ENCODE data around the gene ARHGAP25.

ARHGAP25 gene

GRCh38 chr2:68737711-68738110, 3.1 kb downstream of the ARHGAP25 start:
- TF ChIP-seq, protein P1, sequence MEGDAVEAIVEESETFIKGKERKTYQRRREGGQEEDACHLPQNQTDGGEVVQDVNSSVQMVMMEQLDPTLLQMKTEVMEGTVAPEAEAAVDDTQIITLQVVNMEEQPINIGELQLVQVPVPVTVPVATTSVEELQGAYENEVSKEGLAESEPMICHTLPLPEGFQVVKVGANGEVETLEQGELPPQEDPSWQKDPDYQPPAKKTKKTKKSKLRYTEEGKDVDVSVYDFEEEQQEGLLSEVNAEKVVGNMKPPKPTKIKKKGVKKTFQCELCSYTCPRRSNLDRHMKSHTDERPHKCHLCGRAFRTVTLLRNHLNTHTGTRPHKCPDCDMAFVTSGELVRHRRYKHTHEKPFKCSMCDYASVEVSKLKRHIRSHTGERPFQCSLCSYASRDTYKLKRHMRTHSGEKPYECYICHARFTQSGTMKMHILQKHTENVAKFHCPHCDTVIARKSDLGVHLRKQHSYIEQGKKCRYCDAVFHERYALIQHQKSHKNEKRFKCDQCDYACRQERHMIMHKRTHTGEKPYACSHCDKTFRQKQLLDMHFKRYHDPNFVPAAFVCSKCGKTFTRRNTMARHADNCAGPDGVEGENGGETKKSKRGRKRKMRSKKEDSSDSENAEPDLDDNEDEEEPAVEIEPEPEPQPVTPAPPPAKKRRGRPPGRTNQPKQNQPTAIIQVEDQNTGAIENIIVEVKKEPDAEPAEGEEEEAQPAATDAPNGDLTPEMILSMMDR (IDR thresholded peaks at IDR 0.05; ENCODE audit: insufficient read depth, low read length, poor library complexity, severe bottlenecking) = no peak
- TF ChIP-seq EZH2phosphoT487 (conservative IDR thresholded peaks at IDR 0.05; ENCODE audit: low read length) = no peak
- no peaks in the 10 kb centered on the region for H4K20me1 ChIP-seq (ENCODE audit: low read depth, low read length)
- no peaks in the 10 kb centered on the region for H3K27me3 ChIP-seq (ENCODE audit: low read length)
- H3K9me2 ChIP-seq (replicated peaks; ENCODE audit: insufficient read depth, low read length) = no peaks in the 10 kb centered on the region
- H3K27ac ChIP-seq (ENCODE audit: low read depth, low read length) = peak overlapping the region; percentile 90
- peaks cover 26% of the 10 kb centered on the region for H3F3A ChIP-seq (ENCODE audit: insufficient read depth)
- H3K79me2 ChIP-seq (ENCODE audit: insufficient read depth, low read length) = peaks cover 75% of the 10 kb centered on the region
- H3K36me3 ChIP-seq (ENCODE audit: low read length) = no peaks in the 10 kb centered on the region
- peak overlapping the region; percentile 72 for H3K9ac ChIP-seq (ENCODE audit: low read length)
- H2AFZ ChIP-seq (ENCODE audit: low read depth, low read length, severe bottlenecking) = no peak overlapping the region
- peak overlapping the region; percentile 70 for H3K4me3 ChIP-seq (ENCODE audit: insufficient read depth, low read length, poor library complexity, severe bottlenecking)
- no peaks in the 10 kb centered on the region for H3K9me3 ChIP-seq (ENCODE audit: insufficient read depth, low read length)
- peak overlapping the region; percentile 90 for H3K4me2 ChIP-seq (ENCODE audit: low read depth, low read length, poor library complexity, severe bottlenecking)

- no peaks in the 10 kb centered on the region for H4K20me1 ChIP-seq (ENCODE audit: low read depth, low read length)
- no peak overlapping the region for H3K4me3 ChIP-seq (ENCODE audit: insufficient read depth, low read length, poor library complexity, severe bottlenecking)
- peaks cover 22% of the 10 kb centered on the region for H3F3A ChIP-seq (ENCODE audit: insufficient read depth)
- H3K9me2 ChIP-seq (replicated peaks; ENCODE audit: insufficient read depth, low read length) = no peaks in the 10 kb centered on the region
- no peak overlapping the region for H2AFZ ChIP-seq (ENCODE audit: low read depth, low read length, severe bottlenecking)
- H3K79me2 ChIP-seq (ENCODE audit: insufficient read depth, low read length) = peaks cover 88% of the 10 kb centered on the region
- H3K36me3 ChIP-seq (ENCODE audit: low read length) = no peaks in the 10 kb centered on the region
- peak overlapping the region; percentile 56 for H3K27ac ChIP-seq (ENCODE audit: low read depth, low read length)
- TF ChIP-seq, protein P1 (IDR thresholded peaks at IDR 0.05; ENCODE audit: insufficient read depth, low read length, poor library complexity, severe bottlenecking) = no peak
- TF ChIP-seq EZH2phosphoT487 (conservative IDR thresholded peaks at IDR 0.05; ENCODE audit: low read length) = no peak
- no peaks in the 10 kb centered on the region for H3K27me3 ChIP-seq (ENCODE audit: low read length)
- H3K4me2 ChIP-seq (ENCODE audit: low read depth, low read length, poor library complexity, severe bottlenecking) = peak overlapping the region; percentile 90
- H3K9ac ChIP-seq (ENCODE audit: low read length) = no peak overlapping the region
- no peaks in the 10 kb centered on the region for H3K9me3 ChIP-seq (ENCODE audit: insufficient read depth, low read length)
These were observed 4.4 kb downstream of the ARHGAP25 start for GRCh38 chr2:68738906-68739594.

DNA sequence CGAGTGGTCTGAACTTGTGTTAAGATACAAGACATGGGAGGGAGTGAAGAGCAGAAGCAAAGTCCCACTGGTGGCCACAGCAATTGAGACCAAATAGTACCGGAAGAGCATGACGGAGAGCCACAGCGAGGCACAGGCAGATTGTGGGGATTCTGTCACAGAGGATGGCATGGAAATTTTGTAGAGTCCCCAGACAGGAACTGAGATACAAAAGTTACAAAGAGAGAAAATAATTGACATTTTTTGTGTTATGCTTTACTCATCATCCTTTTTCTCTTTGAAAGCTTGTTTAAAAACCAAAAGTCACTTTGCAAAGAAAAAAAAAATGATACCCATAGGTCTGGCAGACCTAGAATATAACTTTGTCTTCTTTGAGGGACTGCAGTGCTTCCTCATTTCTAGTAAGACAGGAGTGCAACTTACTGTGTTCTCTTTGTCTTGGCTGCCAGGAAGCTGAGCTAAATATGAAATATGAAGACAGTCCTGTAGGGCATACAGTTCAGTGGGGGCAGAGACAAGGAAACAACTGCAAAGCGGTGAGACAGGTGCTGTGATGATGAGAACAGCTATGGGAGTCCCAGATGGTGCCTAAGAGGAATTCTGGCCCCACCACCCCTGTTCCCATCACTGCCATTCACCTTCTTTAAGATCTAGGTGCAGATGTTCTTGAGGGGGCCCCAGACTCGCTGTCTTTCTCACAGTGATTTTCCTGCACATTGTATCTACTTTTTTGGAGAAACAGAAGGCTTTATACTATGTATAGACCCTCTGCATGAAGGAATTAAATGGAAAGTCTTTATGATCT, 5.2 kb downstream of the ARHGAP25 start:
- Histone ChIP-seq H4K20me1 (ENCODE audit: low read depth, low read length) (no peaks in the 10 kb centered on the region), H2AFZ (ENCODE audit: low read depth, low read length, severe bottlenecking) (no peak overlapping the region), H3K9me2 (replicated peaks; ENCODE audit: insufficient read depth, low read length) (no peaks in the 10 kb centered on the region), H3K9me3 (ENCODE audit: insufficient read depth, low read length) (no peaks in the 10 kb centered on the region), H3F3A (ENCODE audit: insufficient read depth) (peaks cover 17% of the 10 kb centered on the region; the same call in 1 of the 2 replicates), H3K36me3 (ENCODE audit: low read length) (no peaks in the 10 kb centered on the region), H3K9ac (ENCODE audit: low read length) (peak overlapping the region; percentile 11; the same call in 1 of the 2 replicates), H3K27me3 (ENCODE audit: low read length) (no peaks in the 10 kb centered on the region), H3K27ac (ENCODE audit: low read depth, low read length) (peak overlapping the region; percentile 56), H3K4me2 (ENCODE audit: low read depth, low read length, poor library complexity, severe bottlenecking) (peak overlapping the region; percentile 90), H3K4me3 (ENCODE audit: insufficient read depth, low read length, poor library complexity, severe bottlenecking) (no peak overlapping the region), H3K79me2 (ENCODE audit: insufficient read depth, low read length) (peaks cover 95% of the 10 kb centered on the region)
- TF ChIP-seq, protein P1 (IDR thresholded peaks at IDR 0.05; ENCODE audit: insufficient read depth, low read length, poor library complexity, severe bottlenecking) = no peak
- no peak for TF ChIP-seq EZH2phosphoT487 (conservative IDR thresholded peaks at IDR 0.05; ENCODE audit: low read length)

Measured in SU-DHL-6 (cell line).